Colonic mucosa (tissue), 4 donors: ENCODE measurements around the gene DAAM1. TPM values are rescaled to one million over a fixed set of nuclear protein-coding genes. Genes with fewer than 3 reads are reported as not detected.
A peak's percentile ranks its signal among the peaks of the same experiment; 100 is the strongest.

Source experiments
- DNase-seq: peaks from one replicate; pipeline ENCODE4 v3.0.0-alpha.2; 2020
- H3K27ac ChIP-seq: fragments of 200-600 bp; one replicate; pipeline ENCODE4 v1.8.0; 2021
- H3K27me3 ChIP-seq: fragments of 200-600 bp; one replicate; pipeline ENCODE4 v1.8.0; 2021
- H3K36me3 ChIP-seq: fragments of 200-600 bp; one replicate; pipeline ENCODE4 v1.8.0; 2021
- H3K4me1 ChIP-seq: fragments of 200-600 bp; one replicate; pipeline ENCODE4 v1.8.0; 2021; ENCODE audit warnings: mild to moderate bottlenecking
- H3K4me3 ChIP-seq: fragments of 200-600 bp; one replicate; pipeline ENCODE4 v1.8.0; 2021
- H3K9ac ChIP-seq, 2 donors: one replicate each; pipeline ENCODE4 v1.7.0; 2013; ENCODE audit warnings: control low read depth in 2 of 2, low read depth in 2 of 2, low read length in 2 of 2
- H3K9me3 ChIP-seq: fragments of 200-600 bp; one replicate; pipeline ENCODE4 v1.8.0; 2021
- intact Hi-C: fragments of 100-400 bp; cut with DNase I; formaldehyde crosslinking; loops from one replicate; pipeline ENCODE4 v1.14.1; 2022
- total RNA-seq, 2 donors: library from RNA; stranded (reverse); fragmentation: NEBNext Ultra II Directional in 1 of 2; extraction: Animal tissue kit (Norgen Biotek cat#: 25700) in 1 of 2; gene quantifications; one replicate each; pipeline ENCODE4 v1.2.1, GENCODE V29; 2021
- TF ChIP-seq, protein P1 (sequence below): fragments of 200-600 bp; IDR thresholded peaks from one replicate; pipeline ENCODE4 v1.8.0; 2022; ENCODE audit warnings: antibody characterized with exemption, mild to moderate bottlenecking
- donor health status: healthy.
- donor health status: DM: no; HTN: no; CAD: no.
- donor health status: DM: no; HTN: no; CAD: no.

Gene DAAM1
- total RNA-seq, 2 donors from 2014 or later = 35.0 to 52.4 TPM

DNA sequence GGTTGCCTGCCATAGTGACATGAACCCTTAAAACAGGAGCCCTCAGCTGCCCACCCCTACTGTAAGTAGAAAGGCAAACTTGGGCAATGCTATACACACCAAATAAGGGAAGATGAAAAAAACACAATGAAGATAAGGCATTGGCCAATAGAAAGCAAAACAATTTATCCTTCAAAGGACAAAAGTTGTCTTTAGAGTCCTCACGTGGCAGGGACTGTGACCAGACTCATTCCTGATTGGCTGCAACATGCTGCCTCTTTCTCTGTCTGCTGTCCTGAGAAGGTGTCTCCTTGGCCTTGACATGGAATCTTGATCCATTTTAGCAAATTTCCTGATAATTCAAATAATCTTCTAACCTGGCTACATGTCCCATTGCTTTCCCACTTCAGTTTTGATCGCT lies 144.8 kb downstream of the DAAM1 start:
- H3K27ac ChIP-seq = peak overlapping the region; percentile 41
- no peaks in the 10 kb centered on the region for H3K4me1 ChIP-seq
- DNase-seq = no peak
- no peaks in the 10 kb centered on the region for H3K27me3 ChIP-seq
- no peak overlapping the region for H3K9ac ChIP-seq
- H3K4me3 ChIP-seq = no peak overlapping the region
- TF ChIP-seq, protein P1, sequence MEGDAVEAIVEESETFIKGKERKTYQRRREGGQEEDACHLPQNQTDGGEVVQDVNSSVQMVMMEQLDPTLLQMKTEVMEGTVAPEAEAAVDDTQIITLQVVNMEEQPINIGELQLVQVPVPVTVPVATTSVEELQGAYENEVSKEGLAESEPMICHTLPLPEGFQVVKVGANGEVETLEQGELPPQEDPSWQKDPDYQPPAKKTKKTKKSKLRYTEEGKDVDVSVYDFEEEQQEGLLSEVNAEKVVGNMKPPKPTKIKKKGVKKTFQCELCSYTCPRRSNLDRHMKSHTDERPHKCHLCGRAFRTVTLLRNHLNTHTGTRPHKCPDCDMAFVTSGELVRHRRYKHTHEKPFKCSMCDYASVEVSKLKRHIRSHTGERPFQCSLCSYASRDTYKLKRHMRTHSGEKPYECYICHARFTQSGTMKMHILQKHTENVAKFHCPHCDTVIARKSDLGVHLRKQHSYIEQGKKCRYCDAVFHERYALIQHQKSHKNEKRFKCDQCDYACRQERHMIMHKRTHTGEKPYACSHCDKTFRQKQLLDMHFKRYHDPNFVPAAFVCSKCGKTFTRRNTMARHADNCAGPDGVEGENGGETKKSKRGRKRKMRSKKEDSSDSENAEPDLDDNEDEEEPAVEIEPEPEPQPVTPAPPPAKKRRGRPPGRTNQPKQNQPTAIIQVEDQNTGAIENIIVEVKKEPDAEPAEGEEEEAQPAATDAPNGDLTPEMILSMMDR = no peak
- H3K36me3 ChIP-seq = no peaks in the 10 kb centered on the region
- intact Hi-C loops = no loop called here
- no peaks in the 10 kb centered on the region for H3K9me3 ChIP-seq

DNA sequence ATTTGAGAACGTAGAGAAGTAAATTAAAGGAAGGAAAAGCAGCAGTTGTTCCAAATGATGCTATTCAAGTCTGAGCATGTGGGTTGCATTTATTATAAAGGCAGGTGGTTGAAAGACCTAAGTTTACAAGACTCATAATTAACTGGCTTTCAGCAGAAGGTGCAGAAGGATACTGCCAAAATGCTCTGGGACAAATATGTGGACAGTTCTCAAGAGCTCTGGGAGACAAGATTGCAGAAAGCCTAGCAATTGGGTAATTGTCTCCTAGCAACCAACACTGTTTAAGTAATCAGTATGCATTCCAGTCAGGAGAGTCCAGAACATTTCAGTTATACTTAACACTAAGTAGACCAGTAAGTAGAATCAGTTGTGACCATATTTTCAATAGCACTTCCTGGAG lies 145.2 kb downstream of the DAAM1 start:
- intact Hi-C loops = no loop called here
- H3K36me3 ChIP-seq = no peaks in the 10 kb centered on the region

DNA sequence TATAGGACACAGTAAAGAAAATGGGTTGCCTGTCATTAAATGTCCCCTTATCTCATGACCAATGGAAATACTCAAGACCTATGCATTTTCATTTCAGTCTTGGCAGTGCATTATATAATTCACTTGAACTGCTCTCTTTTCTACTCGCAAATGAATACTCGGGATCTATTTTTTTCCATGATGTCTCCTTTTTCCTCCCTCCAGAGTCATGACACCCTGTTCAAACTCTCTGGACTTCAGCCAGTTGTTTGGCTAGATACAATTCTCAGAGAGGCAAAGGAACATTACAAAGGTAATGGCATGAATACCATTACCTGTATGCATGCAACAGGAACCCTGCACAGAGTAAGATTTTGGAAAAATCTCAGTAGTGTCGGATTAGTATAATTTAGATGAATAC lies 145.8 kb downstream of the DAAM1 start:
- Histone ChIP-seq H3K4me1 (no peaks in the 10 kb centered on the region), H3K9me3 (no peaks in the 10 kb centered on the region), H3K27ac (no peak overlapping the region), H3K4me3 (no peak overlapping the region), H3K9ac (no peak overlapping the region), H3K27me3 (no peaks in the 10 kb centered on the region), H3K36me3 (no peaks in the 10 kb centered on the region)
- intact Hi-C loops = no loop called here
- TF ChIP-seq, protein P1 = no peak
- no peak for DNase-seq

More for the DNA sequence above, 145.2 kb downstream of the DAAM1 start:
- Histone ChIP-seq H3K9me3 (no peaks in the 10 kb centered on the region), H3K9ac (no peak overlapping the region), H3K27me3 (no peaks in the 10 kb centered on the region), H3K27ac (peak overlapping the region; percentile 41), H3K4me1 (no peaks in the 10 kb centered on the region), H3K4me3 (no peak overlapping the region)
- TF ChIP-seq, protein P1 = no peak
- DNase-seq = no peak

- Histone ChIP-seq H3K4me1 (no peaks in the 10 kb centered on the region), H3K4me3 (no peak overlapping the region), H3K9ac (no peak overlapping the region), H3K9me3 (no peaks in the 10 kb centered on the region), H3K36me3 (no peaks in the 10 kb centered on the region), H3K27ac (no peak overlapping the region), H3K27me3 (no peaks in the 10 kb centered on the region)
- intact Hi-C loops = no loop called here
- TF ChIP-seq, protein P1 = no peak
- DNase-seq = no peak
Observed at GRCh38 chr14:59336098-59336497, 147.6 kb downstream of the DAAM1 start.

- TF ChIP-seq, protein P1 = no peak
- no peaks in the 10 kb centered on the region for H3K4me1 ChIP-seq
- DNase-seq = no peak
- no peaks in the 10 kb centered on the region for H3K36me3 ChIP-seq
- H3K9me3 ChIP-seq = no peaks in the 10 kb centered on the region
- H3K4me3 ChIP-seq = no peak overlapping the region
- H3K27me3 ChIP-seq = no peaks in the 10 kb centered on the region
- no peak overlapping the region for H3K9ac ChIP-seq
- intact Hi-C loops = no loop called here
- peak overlapping the region; percentile 18 for H3K27ac ChIP-seq
Observed at GRCh38 chr14:59336706-59337105, 148.2 kb downstream of the DAAM1 start.
